MM.1S (cell line): ENCODE measurements around the gene TKFC.

Experiments used
- CTCF ChIP-seq: fragments of 300-600 bp; sonication (generic); IDR thresholded peaks from 2 replicates; pipeline ENCODE4 v1.5.1; 2016; ENCODE audit warnings: antibody characterized with exemption, low read length, mixed read lengths
- EZH2 ChIP-seq: fragments of 300-600 bp; sonication (generic); optimal IDR thresholded peaks from 2 replicates; pipeline ENCODE3; 2017; ENCODE audit warnings: low read depth, mild to moderate bottlenecking, antibody characterized with exemption, low read length, mixed read lengths

DNA sequence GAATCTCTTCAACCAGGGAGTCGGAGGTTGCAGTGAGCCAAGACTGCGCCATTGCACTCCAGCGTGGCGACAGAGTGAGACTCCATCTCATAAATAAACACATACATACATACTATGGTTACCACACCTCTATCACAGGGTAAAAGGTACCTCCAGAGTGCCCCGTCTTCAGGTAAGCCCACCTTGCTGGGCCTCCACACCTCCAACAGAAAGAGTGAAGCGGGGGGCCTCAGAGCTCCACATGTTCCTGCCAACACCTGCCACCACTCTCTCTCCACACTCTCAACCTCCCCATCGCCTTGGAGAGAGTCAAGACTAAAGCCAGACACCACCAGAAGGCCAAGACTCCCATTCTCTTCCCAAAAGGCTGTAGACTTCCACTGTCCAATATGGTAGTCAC lies 27.6 kb upstream of the TKFC start:
- TF ChIP-seq CTCF: no peak
- no peak for TF ChIP-seq EZH2
